HUES6 (cell line): ENCODE data around the gene CACNG4.

Experiments
- H3K27ac ChIP-seq: 2 replicates; pipeline ENCODE4 v1.7.0; 2013; ENCODE audit warnings: low read depth, mild to moderate bottlenecking, low read length, inconsistent platforms
- H3K27me3 ChIP-seq: 2 replicates; pipeline ENCODE4 v1.6.1; 2013; ENCODE audit warnings: low read length; ENCODE audit not compliant: control insufficient read depth, insufficient read depth
- H3K36me3 ChIP-seq: 2 replicates; pipeline ENCODE4 v1.6.1; 2013; ENCODE audit warnings: low read length; ENCODE audit not compliant: control insufficient read depth, insufficient read depth
- H3K4me1 ChIP-seq: 2 replicates; pipeline ENCODE4 v1.6.1; 2013; ENCODE audit warnings: low read length; ENCODE audit not compliant: control insufficient read depth, insufficient read depth
- H3K4me3 ChIP-seq: 2 replicates; pipeline ENCODE4 v1.5.1; 2013; ENCODE audit warnings: low read depth, low read length
- H3K9ac ChIP-seq: one replicate; pipeline ENCODE4 v1.6.1; 2013; ENCODE audit warnings: mild to moderate bottlenecking, low read length
- H3K9me3 ChIP-seq: 2 replicates; pipeline ENCODE4 v1.6.1; 2013; ENCODE audit warnings: low read depth, low read length; ENCODE audit not compliant: control insufficient read depth, insufficient read depth

The CACNG4 gene

GRCh38 chr17:67052720-67053437, 88.4 kb downstream of the CACNG4 start:
- H3K9ac ChIP-seq: no peak overlapping the region
- H3K27ac ChIP-seq: no peak overlapping the region
- H3K9me3 ChIP-seq: peaks cover 15% of the 10 kb centered on the region
- no peaks in the 10 kb centered on the region for H3K4me1 ChIP-seq
- no peaks in the 10 kb centered on the region for H3K27me3 ChIP-seq
- H3K36me3 ChIP-seq: no peaks in the 10 kb centered on the region
- no peak overlapping the region for H3K4me3 ChIP-seq

DNA sequence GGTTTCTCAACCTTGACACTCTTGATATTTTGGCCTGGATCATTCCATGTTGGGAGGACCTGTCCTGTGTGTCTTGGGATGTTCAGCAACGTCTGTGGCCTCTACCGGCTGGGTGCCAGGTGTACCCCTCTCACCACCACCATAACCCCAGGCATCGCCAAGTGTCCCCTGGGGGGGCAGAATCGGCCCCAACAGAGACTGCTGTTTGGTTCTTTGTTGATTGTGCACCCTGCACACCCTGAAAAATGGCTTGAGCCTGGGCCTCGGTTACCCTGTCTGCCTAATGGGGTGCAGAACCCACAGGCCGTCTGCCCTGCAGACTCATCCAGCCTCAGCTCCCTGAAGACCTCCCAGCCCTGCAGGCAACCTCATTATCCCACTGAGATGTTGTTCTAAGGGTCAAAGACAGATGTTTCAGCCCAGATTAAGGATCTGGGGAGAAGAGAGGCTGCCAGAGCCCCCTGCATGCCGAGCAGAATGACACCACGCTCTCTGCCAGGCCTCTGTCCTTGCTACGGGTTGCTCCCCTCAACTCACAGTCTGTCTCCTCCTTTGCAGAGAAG, 89.0 kb downstream of the CACNG4 start:
- Histone ChIP-seq H3K9me3 (peaks cover 12% of the 10 kb centered on the region), H3K4me3 (no peak overlapping the region), H3K27ac (no peak overlapping the region), H3K27me3 (no peaks in the 10 kb centered on the region), H3K36me3 (no peaks in the 10 kb centered on the region), H3K9ac (no peak overlapping the region), H3K4me1 (no peaks in the 10 kb centered on the region)

DNA sequence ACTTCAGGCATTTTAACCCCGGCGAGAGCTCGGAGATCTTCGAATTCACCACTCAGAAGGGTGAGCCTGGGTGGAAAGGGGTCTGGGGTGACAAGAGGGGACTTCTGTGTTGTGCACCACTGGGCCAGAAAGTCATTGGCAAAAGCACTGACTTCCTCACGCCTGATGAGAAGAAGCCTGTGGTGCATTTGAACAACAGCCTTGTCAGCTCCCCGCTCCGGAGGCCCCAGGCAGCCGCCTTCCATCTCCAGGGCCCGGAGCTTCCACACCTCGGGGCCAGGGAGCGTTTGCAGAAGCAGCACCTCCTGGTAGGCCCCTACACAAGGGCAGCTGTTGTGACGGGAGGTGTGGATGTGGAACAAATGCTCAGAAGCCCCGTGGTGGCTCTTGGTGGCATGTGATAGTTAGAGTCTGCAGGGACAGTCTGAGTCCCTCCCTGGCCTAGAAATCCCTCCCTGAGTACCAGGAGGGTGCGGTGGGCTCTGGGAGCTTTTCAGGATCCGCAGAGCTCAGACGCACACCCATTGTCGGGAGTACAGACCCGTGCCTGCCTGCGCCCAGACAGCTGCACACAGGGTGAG, 89.6 kb downstream of the CACNG4 start:
- Histone ChIP-seq H3K9ac (no peak overlapping the region), H3K4me3 (no peak overlapping the region), H3K27me3 (no peaks in the 10 kb centered on the region), H3K9me3 (peaks cover 6% of the 10 kb centered on the region), H3K4me1 (no peaks in the 10 kb centered on the region), H3K36me3 (no peaks in the 10 kb centered on the region), H3K27ac (no peak overlapping the region)

- H3K27ac ChIP-seq: no peak overlapping the region
- H3K36me3 ChIP-seq: no peaks in the 10 kb centered on the region
- peaks cover under 1% of the 10 kb centered on the region for H3K9me3 ChIP-seq
- H3K27me3 ChIP-seq: no peaks in the 10 kb centered on the region
- H3K9ac ChIP-seq: no peak overlapping the region
- H3K4me1 ChIP-seq: no peaks in the 10 kb centered on the region
- no peak overlapping the region for H3K4me3 ChIP-seq
Measured at GRCh38 chr17:67054608-67055007, 90.1 kb downstream of the CACNG4 start.

- Histone ChIP-seq H3K27ac (no peak overlapping the region), H3K4me1 (no peaks in the 10 kb centered on the region), H3K4me3 (no peak overlapping the region), H3K27me3 (no peaks in the 10 kb centered on the region), H3K36me3 (no peaks in the 10 kb centered on the region), H3K9me3 (no peaks in the 10 kb centered on the region), H3K9ac (no peak overlapping the region)
Measured at GRCh38 chr17:67055041-67055443, 90.5 kb downstream of the CACNG4 start.

DNA sequence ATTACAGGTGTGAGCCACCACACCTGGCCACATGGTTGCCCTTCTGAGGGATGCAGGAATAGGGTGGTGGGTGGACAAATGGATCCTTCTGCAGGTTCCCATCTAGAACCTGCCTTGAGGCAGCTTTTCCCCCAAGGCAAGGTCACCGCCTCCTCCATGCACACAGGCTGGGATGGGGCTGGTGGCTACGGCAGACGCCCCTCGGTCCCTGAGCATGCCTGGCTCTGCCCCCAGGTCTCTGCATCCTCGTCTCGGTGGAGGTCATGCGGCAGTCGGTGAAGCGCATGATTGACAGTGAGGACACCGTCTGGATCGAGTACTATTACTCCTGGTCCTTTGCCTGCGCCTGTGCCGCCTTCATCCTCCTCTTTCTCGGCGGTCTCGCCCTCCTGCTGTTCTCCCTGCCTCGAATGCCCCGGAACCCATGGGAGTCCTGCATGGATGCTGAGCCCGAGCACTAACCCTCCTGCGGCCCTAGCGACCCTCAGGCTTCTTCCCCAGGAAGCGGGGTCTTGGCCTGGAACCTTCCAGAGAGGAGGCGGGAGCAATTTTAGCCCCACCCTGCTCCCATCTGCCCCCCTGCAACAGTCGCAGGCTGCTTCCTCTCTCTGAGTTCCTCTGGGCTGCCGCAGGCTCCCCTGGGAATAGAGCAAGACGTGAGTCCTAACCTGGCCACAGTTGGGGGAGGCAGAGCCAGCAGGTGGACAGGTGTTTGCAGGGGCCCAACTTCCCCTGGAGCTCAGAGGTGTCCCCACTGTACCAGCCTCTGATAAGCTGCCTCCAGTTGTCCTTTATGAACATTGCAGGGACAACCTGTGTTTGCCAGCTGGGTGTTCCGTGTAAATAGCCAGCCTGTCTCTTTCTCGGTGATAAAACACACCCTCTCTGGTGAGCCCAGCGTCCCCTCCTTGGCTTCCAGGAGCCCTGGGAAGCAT, 91.6 kb downstream of the CACNG4 start:
- Histone ChIP-seq H3K9ac (no peak overlapping the region), H3K4me1 (no peaks in the 10 kb centered on the region), H3K36me3 (no peaks in the 10 kb centered on the region), H3K27ac (no peak overlapping the region), H3K27me3 (no peaks in the 10 kb centered on the region), H3K9me3 (no peaks in the 10 kb centered on the region), H3K4me3 (no peak overlapping the region)

- Histone ChIP-seq H3K4me3 (no peak overlapping the region), H3K27ac (no peak overlapping the region), H3K36me3 (no peaks in the 10 kb centered on the region), H3K4me1 (no peaks in the 10 kb centered on the region), H3K27me3 (no peaks in the 10 kb centered on the region), H3K9me3 (no peaks in the 10 kb centered on the region), H3K9ac (no peak overlapping the region)
Measured at GRCh38 chr17:67056746-67057490, 92.4 kb downstream of the CACNG4 start.

- Histone ChIP-seq H3K4me3 (no peak overlapping the region), H3K27me3 (no peaks in the 10 kb centered on the region), H3K9me3 (no peaks in the 10 kb centered on the region), H3K4me1 (no peaks in the 10 kb centered on the region), H3K36me3 (no peaks in the 10 kb centered on the region), H3K9ac (no peak overlapping the region), H3K27ac (no peak overlapping the region)
Measured at GRCh38 chr17:67058036-67058435, 93.5 kb downstream of the CACNG4 start.

- H3K4me3 ChIP-seq: no peak overlapping the region
- no peaks in the 10 kb centered on the region for H3K36me3 ChIP-seq
- no peaks in the 10 kb centered on the region for H3K27me3 ChIP-seq
- no peaks in the 10 kb centered on the region for H3K4me1 ChIP-seq
- no peak overlapping the region for H3K27ac ChIP-seq
- H3K9ac ChIP-seq: no peak overlapping the region
- H3K9me3 ChIP-seq: no peaks in the 10 kb centered on the region
Measured at GRCh38 chr17:67059372-67059771, 94.9 kb downstream of the CACNG4 start.

DNA sequence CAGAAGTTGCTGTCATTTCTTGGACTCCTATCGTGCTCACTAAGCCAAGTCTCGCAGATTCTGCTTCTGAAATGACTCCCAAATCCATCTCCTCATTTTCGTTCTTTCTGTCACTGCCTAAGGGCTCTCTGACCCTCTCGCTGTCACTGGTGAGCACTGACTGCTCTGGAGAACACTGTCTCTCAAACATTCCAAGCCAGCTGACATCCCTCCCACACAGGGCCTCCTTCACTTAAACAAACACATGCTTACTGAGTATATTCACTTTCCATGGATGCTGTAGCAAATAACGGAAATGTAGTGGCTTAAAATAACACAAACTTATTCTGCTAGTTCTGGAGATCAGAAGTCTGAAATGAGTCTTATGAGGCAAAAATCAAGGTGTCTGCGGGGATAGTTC, 98.6 kb downstream of the CACNG4 start:
- Histone ChIP-seq H3K4me3 (no peak overlapping the region), H3K36me3 (no peaks in the 10 kb centered on the region), H3K4me1 (no peaks in the 10 kb centered on the region), H3K27me3 (no peaks in the 10 kb centered on the region), H3K9me3 (no peaks in the 10 kb centered on the region), H3K9ac (no peak overlapping the region), H3K27ac (no peak overlapping the region)
